GM21447 (cell line): ENCODE results near the gene KIF23.

ENCODE experiments used
- ATAC-seq: cut with Tn5 transposase; IDR thresholded peaks from one replicate; pipeline ENCODE4 v1.9.1; 2021; ENCODE audit not compliant: unreplicated experiment

The KIF23 gene

DNA sequence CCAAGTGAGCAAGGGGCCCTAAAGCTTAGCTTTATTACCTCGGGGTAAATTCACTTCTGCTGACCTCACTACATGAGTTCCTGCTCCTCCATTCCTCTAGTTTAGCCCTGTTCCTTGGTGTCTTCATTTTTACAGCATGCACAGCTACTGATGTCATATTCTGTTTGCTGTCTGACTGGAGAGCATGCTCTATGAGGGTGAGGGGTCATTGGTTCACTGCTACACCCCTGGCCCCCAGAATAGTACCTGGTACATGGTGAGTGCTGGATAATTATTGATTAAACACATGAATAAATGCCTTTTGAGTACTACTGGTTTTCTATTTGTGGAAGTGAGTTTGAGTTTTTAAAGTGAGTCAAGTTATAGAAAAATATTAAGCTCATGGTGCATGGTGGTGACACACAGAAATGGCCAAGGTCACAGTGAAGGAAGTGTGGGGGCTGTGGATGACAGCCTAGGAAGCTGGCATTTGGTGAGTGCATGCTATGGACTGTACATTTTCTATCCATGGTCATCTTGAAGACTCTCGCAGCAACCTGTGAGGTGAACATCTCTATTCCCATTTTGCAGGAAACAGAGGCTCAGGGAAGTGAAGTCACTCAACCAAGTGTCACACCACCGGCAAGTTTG is 72.4 kb downstream of the KIF23 start:
- no peak for ATAC-seq

DNA sequence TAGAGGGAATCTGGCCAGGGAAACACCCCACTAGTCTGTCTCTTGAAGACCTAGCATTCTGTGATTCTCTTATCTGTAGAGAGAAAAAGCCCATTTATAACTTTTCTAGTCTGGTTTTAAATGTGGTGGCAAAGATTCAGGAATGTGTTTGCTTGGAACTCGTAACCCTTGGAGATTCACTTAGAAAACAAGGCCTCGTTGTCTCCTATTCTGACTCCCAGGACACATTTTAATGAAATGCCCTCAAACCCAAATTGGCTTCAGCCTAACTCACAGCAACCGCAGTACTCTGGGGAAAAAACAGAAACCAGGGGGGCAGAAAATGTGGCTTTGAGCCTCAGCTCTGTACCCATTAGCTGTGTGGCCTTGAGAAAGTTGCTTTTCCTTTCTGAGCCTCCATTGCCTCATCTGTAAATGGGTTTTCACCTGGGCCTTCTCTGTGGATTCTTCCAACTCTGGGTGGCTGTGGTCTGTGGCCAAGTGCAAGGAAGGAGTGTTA is 75.0 kb downstream of the KIF23 start:
- ATAC-seq: no peak

- ATAC-seq: no peak
Measured at GRCh38 chr15:69490356-69491037, 76.3 kb downstream of the KIF23 start.

GRCh38 chr15:69491038-69491505 is 76.9 kb downstream of the KIF23 start:
- no peak for ATAC-seq

DNA sequence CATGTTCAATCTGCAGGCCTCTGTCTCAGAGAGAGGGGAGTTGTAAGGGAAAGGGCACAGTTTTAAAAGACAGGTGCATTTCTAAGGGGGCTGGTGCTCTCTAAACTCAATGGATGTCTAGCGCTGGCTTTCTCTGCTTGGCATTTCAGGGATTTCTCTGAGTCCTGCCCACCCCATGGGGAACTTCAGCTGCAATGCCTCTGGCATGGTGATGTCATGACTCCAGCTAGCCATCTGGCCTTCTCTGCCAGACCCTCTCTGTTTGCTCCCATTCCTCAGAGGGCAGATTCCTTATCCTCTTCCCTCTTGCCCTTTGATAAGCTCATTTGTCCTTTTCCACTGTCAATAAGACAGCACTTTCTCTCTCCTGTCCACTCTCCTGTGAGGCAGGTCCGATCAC is 79.3 kb downstream of the KIF23 start:
- no peak for ATAC-seq

DNA sequence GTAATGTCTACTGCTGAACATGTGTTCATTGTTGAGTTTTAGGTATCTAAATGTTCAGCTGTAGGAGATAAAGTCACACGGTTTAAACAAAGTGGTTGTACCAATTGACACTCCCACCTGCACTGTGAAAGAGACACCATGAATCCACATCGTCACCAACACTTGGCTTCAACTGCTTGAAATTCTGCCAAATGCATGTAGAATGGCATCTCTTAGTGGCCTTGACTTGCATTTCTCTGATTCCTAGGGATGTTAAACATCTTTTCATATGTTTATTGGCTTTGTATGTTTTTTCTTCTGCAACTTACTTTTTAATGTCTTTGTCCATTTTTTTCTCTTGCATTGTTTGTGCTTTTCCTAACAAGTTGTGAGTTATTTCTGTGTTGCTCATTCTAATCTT is 81.9 kb downstream of the KIF23 start:
- ATAC-seq: no peak

DNA sequence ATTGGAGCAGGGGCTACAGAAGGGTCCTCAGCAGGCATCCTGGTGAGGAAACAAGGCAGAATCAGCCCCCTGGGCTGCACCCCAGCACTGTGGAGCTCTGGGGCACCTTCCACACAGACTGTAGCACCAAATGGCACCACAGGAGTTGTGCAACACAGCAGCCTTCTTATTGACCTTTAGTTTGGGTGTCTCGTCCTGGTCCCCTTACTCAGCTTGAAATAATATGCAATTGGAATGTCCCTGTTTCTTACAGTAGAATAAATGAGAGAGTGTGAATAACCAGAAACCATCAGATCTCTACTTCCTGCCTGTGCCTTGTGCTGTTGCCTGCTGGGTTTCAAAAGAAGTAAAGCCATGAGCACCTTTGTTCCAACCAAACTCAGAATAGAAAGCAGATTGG is 82.9 kb downstream of the KIF23 start:
- no peak for ATAC-seq

GRCh38 chr15:69497667-69498066 is 83.5 kb downstream of the KIF23 start:
- no peak for ATAC-seq
